ENCODE measurements around the gene ARHGEF7.

Gene ARHGEF7

DNA sequence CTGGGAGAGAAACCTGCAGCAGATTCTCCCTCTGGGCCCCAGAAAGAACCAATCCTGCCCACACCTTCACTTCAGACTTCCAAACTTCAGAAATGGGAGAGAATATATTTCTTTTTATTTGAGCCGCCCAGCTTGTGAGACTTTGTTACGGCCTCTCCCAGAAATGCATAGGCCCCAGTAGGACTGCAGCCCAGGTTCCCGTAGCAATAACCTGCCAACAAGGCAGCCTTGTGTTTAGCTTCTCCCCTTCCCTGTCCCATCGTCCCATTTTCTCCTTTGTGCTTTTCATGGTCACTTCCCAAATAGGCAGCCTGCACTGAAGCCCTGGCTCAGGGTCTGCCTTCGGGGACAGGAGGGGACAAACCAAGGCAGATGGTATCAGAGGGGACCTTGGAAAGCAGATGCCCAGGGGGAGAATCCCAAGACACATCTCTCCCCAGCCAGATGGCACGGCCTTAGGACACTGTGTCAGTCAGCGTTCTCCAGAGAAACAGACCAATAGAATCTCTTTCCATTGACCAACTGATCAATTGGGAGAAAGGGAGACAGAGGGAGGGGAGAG is 3.7 kb upstream of the ARHGEF7 start:
- no peak for DNase-seq (ENCODE audit: low read depth in 2 of 2)

DNA sequence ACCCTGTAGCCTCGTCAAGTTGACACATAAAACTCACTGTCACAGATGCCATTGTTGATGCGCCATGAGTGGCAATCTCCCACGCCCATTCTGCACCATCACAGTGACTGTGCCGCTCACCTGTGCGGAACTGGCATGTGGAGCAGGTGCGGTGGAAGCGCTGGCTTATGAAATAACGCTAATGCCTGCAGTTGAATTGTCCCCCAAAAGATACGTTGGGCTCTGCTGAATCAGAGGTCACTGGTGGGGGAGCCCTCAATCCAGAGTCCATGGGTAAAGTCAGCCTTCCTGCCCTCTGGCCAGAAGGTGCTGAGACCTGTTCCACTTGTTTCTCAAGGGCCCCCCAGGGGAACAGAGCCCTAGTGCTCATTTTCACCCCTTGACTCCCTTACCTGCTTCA is 2.9 kb upstream of the ARHGEF7 start:
- DNase-seq (ENCODE audit: low read depth in 2 of 2) = no peak

DNA sequence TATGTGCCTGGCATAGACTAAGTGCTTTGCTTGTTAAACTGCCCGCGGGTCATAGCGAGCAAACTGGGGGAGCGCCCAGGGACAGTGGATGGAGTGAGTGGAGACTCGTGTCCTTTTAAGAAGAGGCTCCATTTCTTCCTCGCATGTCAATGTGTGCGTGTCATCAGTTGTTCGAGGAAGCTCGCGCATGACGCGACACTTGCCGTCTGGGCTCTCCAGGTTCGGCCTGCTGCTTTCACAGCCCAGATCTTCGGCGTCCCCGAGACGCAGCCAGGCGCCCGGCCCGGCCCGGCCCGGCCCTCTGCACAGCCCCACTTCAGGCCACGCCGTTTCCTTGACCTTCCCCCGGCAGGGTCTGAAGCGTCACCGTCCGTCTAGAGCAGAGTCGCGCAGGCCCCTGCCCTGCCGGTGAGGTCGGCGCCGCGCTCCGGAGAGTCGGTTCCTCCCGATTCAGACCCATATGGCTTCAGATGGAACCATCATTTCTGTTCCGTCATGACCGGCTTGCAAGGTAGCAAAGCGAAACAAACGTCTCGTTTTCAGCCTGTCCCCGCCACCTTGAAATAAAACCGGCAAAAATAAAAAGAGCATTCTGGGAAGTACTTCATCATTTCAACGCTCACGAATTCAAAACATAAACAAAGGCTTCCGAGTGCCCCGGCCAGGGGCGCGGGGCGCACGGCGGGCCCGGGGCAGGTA is 599 bp upstream of the ARHGEF7 start:
- no peak for DNase-seq (ENCODE audit: low read depth in 2 of 2)

DNA sequence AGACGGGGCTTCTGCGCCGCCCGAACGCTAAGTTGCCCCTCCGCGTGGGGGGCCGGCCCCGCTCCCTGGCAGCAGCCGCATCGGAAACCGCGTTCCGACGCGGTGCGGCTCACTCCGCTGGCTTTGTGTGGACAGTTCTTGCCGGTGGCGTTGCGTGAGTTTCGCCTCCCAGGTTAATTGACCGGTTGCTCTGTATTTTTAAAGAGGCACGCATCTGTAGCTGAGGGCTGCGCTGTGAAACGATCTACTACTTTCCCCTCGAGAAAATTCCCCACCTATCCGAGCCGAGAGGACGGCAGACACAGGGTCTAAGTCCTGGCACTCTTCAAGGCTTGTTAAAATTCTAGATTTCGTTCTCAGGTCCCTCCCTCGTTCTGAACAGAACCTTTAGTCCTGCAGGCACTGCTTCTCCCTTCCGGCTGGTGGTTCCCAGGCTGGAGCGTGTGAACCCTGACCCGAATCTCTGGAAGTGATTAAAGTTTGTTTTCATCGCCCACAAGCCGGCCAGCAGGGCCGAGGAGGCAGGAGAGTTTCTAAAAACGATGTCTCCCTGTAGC is 933 bp downstream of the ARHGEF7 start:
- DNase-seq (ENCODE audit: low read depth in 2 of 2) = no peak

DNA sequence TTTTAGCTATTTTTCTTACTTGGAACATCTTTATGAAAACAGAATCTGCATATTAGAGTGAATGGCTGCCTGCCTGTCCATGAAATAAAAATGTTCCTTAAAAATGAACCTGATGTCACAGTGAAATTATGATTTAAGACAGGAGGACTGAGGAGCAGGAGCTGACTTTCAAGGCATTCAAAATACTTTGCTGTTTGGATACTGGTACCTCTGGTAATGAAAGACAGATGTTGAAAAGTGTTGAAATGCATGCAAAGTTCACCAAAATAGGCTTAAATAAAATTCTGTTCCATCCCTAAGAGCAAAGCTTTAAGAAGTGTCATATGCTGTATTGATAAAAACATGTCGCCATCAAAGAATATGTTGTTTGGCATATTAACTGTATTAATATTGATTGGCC is 1.7 kb downstream of the ARHGEF7 start:
- DNase-seq (ENCODE audit: low read depth in 2 of 2) = no peak

DNA sequence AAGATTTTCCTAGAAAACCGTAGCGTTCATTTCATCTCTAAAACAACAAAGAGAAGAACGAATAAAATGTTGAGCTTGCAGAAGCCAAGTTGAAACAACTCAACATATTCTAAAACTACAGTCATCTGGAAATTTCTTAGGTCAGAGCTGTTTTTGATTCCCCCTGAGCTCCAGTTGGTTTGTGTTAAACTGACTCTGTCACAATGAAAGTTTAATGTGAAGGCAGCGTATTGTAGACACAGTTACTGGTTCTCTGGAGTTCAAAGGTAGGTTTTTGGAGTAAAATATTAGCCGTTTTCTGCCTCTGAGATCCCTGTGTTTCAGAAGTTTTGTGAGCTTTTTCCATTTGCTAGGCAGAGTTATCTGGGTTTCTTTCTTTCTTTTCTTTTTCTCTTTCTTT is 2.2 kb downstream of the ARHGEF7 start:
- no peak for DNase-seq (ENCODE audit: low read depth in 2 of 2)

DNA sequence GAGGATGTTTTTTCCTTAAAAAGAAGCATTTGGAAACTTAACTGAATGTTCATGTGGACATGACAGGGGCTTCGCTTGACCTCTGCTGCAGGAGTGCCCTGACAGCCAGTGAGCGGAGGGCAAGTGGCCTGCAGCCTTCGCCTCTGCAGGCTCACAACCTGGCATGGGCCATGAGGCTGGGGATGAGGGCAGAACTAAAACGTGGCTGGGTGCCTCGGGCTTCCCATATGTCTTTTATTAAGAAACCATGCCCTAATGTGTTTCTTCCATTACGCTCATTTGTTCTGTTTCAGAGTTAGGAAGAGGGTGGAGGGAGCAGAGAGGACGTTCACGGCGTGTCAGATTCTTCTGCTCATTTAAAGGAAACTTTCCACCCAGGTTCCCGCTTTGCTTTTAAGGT is 2.9 kb downstream of the ARHGEF7 start:
- DNase-seq (ENCODE audit: low read depth in 2 of 2) = no peak

DNA sequence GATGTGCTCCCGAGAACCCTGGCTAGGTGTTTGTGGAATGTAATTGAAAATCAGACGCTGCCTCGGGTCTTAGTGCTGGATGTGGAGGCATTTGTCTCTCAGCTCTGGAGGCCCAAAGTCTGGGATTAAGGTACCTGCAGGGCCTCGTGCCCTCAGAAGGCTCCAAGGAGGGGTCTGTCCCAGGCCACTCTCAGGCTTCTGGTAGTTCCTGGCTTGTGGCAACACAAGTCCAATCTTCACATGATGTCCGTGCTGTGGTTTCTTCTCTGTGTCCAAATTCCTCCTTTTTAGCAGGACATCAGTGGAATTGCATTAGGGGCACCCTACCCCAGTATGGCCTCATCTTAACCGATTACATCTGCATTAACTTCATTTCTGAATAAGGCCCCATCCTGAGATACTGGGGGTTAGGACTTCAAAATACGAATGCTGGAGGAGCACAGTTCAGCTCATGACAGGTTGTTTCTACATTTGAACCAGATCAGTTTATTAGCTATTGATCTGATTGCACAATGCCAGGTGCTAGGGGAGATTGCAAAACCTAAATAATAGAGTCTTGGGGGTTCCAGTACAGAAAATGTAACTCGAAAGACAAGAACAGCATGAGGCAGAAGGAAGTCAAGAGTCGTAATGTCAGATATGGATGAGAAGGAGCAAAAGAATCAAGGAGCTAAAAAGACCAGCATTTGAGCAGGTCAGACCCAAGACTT is 3.9 kb downstream of the ARHGEF7 start:
- no peak for DNase-seq (ENCODE audit: low read depth in 2 of 2)

DNA sequence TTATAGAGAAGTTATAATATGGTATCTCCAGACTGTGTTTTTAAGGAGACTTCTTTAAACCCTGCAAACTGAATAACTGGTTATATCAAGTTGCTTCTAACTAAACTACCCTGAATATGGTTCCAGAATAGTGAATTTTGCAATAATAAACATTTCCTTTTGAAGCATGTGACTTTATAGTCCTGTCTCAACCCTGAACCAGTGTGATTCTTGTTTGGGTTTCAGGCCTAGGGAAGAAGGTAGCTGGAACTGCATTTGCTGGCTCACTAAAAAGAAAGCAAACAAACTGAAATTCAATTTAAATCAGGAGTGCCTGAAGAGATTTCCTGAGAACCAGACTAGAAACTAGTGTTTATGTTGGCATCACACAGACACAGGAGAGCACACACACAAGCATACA is 4.9 kb downstream of the ARHGEF7 start:
- no peak for DNase-seq (ENCODE audit: low read depth in 2 of 2)

DNA sequence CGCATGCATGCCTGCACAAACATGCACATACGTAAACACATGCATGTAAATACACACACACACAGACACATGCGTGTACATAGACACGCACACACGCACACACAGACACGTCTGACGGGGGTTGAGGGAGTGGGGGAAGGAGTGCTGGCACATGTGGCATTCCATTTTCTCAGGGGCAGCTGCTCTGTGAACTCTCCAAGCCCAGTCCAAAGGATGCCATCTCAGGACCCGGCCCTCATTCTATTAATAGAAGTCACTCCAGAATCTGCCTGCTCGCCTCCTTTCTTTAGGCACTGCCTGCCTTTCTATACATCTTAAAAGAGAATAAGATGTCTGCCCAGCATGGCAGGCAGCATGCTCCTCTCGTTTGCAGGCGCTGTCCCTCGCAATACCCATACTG is 5.3 kb downstream of the ARHGEF7 start:
- no peak for DNase-seq (ENCODE audit: low read depth in 2 of 2)

DNA sequence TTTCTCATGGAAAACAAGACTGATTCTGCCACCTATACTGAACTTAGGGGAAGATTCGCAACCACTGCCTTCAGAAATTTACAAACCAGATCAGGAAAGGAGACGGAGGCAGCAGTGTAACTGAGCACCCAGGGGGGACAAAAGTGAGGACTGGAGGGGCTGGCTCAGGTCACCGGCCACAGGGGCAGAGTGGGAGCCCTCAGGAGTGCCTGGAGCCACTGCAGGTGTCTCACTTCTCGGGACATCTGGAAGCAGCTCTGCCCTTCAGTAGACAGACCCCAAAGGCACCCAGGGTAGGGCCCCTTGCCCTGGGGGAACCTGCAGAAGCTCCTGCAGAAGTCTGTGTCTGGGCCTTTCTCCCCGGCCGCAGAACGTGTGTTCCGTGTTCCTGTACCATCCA is 5.8 kb downstream of the ARHGEF7 start:
- DNase-seq (ENCODE audit: low read depth in 2 of 2) = no peak

DNA sequence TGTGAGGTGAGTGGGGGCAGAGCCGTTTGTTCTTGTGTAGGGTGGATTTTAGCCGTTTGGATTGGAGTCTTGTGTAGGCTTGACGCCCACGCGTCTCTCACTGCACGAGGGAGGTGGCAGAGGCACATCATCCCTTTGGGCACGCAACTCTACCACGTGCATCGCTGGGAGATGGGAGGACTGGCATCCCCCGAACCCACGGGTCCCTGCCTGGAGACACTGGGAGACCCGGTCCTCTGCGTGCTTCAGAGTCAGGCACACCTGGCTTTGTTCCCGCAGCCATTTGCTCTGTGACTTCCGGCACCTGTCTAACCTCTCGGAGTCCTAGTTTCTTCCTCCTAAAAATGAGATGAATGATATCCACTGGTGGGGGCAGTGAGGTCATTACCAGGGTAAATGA is 6.4 kb downstream of the ARHGEF7 start:
- no peak for DNase-seq (ENCODE audit: low read depth in 2 of 2)

DNA sequence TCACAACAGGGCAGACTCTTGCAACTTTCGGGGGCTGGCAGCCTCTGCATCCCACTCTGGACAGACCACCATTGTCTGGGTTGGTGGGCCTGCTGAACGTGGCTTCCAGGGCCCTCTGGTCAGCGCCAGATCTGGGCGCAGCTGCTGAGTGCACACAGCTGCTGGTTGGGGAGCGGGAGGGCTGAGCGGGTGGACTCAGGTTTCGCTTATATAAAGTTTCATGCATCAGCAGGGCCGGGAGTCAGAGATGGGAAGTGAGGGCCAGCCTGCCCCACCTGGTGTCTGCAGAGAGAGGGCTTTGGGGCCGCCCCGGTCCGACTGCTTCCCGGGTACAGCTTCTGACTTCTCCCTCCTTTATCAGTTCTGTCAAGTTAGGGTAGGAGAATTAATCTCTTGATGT is 6.9 kb downstream of the ARHGEF7 start:
- DNase-seq (ENCODE audit: low read depth in 2 of 2) = no peak

DNA sequence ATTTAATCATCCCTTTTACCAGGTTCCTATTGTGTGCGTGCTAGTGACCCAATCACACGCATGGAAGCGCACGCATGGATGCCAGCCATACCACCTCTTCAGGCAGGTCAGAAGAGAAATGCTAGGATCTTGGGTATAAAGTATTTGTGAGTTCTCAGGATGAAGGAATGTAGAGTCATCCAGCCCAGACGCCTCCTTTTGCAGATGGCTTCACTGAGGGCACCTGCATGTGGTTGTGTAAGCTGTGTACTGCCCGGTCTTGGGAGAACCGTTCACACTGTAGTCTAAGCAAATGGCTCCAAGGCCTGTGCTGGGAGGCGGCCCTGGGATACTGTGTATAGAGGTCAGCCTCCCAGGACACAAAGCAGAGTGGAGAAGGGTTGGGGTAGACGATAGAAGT is 7.5 kb downstream of the ARHGEF7 start:
- no peak for DNase-seq (ENCODE audit: low read depth in 2 of 2)

DNA sequence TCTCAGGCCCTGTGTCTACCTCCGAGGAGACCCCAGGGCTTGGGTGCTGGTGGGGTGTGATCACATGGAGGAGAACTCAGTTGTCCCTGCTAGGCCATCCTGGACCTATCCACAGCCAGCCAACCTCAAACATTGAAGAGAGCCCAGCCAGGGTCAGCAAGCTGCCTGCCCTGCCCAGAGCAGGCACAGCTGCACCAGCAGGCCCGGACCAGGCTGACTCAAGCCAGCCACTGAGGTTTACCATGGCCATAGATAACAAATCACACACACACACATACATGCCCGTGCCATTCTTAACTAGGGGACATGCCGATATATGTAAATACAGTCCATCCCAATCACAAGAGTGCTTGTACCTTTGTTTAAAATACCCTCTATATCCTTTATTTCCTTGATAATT is 8.1 kb downstream of the ARHGEF7 start:
- DNase-seq (ENCODE audit: low read depth in 2 of 2) = no peak

DNA sequence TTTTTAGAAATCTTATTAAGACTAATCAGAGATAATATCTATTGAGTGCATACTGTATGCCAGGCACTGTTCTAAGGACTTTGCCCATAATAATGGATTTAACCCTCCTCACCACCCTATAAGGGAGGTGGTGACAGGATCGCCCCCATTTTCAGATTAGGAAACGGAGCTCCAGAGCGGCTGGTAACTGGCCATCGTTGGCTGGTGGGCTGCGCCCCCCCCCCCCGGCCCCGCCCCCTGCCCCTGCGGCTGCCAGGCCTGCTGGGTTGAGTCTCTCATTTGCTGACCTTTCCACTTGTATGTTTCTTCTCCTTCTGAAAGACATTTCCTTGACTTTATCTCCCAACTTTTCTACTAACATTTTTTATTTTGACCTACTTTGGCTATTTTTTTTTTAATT is 8.5 kb downstream of the ARHGEF7 start:
- DNase-seq (ENCODE audit: low read depth in 2 of 2) = no peak

DNA sequence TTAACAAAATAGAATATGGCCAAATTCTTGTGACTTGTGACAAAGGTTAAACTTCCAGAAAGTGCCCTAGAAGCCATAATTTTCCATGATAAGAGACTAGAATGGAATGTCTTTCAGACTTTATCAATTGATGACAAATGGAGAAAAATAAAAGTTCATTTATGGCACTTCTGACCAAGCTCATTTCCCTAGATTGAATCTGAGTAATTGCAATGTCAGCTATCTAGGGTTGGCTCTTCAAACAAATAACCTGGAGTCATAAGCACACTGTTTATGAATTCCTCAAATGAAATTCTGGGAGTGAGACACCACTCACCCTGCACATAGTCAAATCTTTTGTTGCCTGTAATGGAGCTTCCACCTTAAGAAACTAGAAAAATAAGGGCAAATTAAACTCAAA is 11.4 kb downstream of the ARHGEF7 start:
- no peak for DNase-seq (ENCODE audit: low read depth in 2 of 2)

DNA sequence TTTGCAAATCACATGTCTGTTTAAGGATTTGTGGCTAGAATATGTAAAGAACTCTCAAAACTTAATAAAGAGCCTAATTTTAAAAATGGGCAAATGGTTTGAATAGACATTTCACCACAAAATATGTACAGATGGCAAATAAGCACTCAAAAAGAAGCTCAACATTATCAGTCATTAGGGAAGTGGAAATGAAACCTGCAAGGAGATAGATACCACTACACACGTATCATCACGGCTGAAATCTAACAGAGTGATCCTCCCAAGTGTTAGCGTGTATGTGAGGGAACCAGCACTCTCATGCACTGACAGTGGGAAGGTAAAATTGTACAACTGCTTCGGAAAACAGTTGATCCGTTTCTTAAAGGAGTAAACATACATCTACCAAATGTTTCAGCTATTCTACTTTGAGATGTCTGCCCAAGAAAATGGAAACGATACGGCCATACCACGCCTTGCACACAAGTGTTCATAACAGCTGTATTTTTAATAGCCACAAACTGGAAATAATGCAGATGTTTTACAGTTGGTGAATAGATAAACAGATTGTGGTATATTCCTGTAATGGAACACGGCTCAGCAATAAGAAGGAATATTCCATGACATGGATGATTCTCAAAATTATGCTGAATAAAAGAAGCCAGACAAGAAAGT is 14.5 kb downstream of the ARHGEF7 start:
- no peak for DNase-seq (ENCODE audit: low read depth in 2 of 2)

DNA sequence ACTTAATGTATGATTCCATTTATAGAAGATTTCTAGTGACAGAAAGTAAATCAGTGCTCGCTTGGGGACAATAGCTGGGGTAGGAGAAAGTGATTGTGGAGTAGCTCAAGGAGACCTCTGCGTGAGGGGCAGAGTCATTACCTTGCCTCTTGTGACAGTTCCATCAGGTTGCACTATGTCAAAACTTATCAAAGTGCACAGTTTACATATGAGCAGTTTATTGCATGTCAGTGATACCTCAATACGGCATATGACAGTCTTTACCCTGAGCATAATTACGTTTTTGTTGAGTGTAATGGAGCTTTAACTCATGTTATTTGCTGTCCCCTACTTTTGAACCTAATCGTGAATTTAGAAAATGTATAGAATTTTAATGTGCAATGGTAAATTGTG is 15.0 kb downstream of the ARHGEF7 start:
- DNase-seq (ENCODE audit: low read depth in 2 of 2) = no peak

DNA sequence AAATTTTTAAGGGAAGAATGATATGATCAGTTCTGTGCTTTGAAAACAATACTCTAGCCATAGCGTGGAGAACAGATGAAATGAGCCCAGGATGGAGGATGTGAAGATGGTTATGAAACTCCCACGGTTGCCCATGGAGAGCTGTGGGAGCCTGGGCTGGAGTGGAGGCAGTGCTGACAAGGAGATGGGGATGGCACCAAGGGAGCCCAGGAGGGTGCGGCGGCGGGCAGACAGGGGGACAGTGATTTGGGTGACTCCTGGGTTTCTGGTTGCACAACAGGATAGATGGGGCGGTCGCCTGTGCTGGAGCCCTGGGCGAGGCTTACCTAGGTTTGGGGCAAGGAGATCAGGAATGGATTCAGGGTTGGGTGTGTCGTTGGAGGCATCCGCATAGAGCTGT is 15.9 kb downstream of the ARHGEF7 start:
- no peak for DNase-seq (ENCODE audit: low read depth in 2 of 2)

DNA sequence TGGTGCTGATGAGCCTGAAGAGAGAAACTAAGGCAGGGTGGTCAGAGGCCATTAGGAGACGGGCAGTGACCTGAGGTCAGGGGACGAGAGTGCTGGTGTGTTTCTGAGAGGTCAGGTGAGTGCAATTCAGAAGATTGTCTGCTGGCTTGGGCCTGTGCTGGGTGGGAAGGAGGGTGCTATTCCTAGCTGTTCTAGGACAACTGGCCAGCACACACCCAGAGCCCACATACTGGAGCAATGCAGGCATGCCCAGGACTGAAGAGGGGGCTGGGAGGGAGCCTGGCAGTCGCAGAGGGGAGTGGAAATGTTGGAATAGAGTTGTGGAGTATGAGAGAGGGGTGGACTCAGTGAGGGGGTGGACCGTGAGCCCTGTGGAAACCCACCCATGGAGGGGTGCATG is 16.5 kb downstream of the ARHGEF7 start:
- DNase-seq (ENCODE audit: low read depth in 2 of 2) = no peak

DNA sequence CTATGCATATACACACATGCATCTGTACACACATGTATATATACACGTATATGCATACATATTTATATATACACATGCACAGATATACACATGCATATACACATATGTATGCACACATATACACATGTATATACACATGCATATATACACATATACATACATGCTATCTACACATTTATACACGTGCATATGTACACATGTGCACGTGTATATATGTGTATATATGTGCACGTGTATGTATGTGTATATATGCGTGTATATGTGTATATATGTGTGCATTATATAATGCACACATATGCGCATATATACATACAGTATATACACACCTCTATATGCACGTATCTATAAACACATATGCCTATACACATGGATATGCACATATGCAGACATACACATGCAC is 17.8 kb downstream of the ARHGEF7 start:
- DNase-seq (ENCODE audit: low read depth in 2 of 2) = no peak

DNA sequence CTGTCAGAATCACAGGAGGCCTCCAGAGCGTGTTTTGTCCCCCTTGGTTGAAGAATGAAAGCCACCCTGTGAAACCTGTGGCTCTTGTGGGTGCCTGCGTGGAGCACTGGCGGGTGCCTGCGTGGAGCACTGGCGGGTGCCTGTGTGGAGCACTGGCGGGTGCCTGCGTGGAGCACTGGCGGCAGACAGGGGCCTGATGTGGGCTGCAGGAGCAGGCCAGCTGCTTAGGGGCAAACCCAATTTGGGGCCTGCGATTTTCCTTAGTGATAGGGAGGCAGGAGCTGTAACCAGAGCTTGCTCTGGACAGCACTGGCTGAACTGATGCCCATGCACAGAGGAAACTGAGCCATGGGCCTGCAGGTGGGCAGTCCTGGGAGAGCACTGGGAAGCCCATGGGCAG is 24.3 kb downstream of the ARHGEF7 start:
- no peak for DNase-seq (ENCODE audit: low read depth in 2 of 2)
